ENCODE data around the gene ABCB1. TPM values are rescaled to one million over a fixed set of nuclear protein-coding genes. Genes with fewer than 3 reads are reported as not detected.

The ABCB1 gene
- not detected in 2 replicates for total RNA-seq

DNA sequence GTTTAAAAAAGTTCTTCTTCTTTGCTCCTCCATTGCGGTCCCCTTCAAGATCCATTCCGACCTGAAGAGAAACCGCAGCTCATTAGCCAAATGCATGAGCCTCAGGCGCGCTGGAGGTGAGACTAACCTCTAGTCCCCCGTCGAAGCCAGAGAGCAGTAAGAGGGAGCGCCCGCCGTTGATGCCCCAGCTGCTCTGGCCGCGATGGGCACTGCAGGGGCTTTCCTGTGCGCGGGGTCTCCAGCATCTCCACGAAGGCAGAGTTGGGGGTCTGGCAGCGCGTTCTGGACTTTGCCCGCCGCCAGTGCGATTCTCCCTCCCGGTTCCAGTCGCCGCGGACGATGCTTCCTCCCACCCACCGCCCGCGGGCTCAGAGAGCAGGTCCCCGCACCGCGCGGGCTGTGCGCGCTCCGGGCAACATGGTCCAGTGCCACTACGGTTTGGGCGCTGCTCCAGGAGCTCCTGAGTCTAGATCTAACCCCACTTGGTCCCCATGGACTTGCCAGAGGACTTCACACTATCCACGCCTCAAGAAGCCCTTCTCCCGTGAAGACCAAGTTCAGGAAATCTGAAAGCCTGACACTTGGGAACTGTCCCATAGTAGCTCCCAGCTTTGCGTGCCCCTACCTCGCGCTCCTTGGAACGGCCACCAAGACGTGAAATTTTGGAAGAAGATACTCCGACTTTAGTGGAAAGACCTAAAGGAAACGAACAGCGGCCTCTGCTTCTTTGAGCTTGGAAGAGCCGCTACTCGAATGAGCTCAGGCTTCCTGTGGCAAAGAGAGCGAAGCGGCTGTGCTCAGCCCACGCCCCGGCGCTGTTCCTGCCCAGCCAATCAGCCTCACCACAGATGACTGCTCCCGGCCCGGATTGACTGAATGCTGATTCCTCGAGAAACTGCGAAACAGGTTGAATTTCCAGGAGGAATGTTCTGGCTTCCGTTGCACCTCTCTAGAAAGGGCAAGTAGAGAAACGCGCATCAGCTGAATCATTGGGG, at the start of gene ABCB1:
Gene ABCB1, minus strand, starts transcription at position 755 of the 995 bp plus-strand sequence. Its CDS starts 700 bp downstream, at position 55.
- no peaks in the 10 kb centered on the region for H3K36me3 ChIP-seq (ENCODE audit: insufficient read depth, low read length)
- TF ChIP-seq, protein P1, sequence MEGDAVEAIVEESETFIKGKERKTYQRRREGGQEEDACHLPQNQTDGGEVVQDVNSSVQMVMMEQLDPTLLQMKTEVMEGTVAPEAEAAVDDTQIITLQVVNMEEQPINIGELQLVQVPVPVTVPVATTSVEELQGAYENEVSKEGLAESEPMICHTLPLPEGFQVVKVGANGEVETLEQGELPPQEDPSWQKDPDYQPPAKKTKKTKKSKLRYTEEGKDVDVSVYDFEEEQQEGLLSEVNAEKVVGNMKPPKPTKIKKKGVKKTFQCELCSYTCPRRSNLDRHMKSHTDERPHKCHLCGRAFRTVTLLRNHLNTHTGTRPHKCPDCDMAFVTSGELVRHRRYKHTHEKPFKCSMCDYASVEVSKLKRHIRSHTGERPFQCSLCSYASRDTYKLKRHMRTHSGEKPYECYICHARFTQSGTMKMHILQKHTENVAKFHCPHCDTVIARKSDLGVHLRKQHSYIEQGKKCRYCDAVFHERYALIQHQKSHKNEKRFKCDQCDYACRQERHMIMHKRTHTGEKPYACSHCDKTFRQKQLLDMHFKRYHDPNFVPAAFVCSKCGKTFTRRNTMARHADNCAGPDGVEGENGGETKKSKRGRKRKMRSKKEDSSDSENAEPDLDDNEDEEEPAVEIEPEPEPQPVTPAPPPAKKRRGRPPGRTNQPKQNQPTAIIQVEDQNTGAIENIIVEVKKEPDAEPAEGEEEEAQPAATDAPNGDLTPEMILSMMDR (IDR thresholded peaks at IDR 0.05; ENCODE audit: extremely low read depth, low read depth, low read length) = no peak
- peak; percentile 80 for DNase-seq (ENCODE audit: insufficient read length, low spot score, missing footprints)
- peak within 1 kb of the TSS; percentile 69 for H3K4me2 ChIP-seq (ENCODE audit: insufficient read depth, low read length)
- H3K4me1 ChIP-seq (ENCODE audit: insufficient read depth, low read length) = no peaks in the 10 kb centered on the region
- H3K27ac ChIP-seq (ENCODE audit: low read depth, low read length) = no peak within 1 kb of the TSS
- no peaks in the 10 kb centered on the region for H3K79me2 ChIP-seq (ENCODE audit: insufficient read depth, low read length)
- peaks cover 5% of the 10 kb centered on the region for H3K27me3 ChIP-seq (ENCODE audit: insufficient read depth, low read length)
- H3K4me3 ChIP-seq (ENCODE audit: insufficient read depth, low read length) = peak within 1 kb of the TSS; percentile 56
- peak within 1 kb of the TSS; percentile 71 for H2AFZ ChIP-seq (ENCODE audit: low read length)
- H3K9me3 ChIP-seq (ENCODE audit: low read depth, low read length) = no peaks in the 10 kb centered on the region
- no peaks in the 10 kb centered on the region for H4K20me1 ChIP-seq (ENCODE audit: insufficient read depth, low read length)

GRCh38 chr7:87648316-87648715, 47.6 kb upstream of the ABCB1 start:
- no peaks in the 10 kb centered on the region for H3K9me3 ChIP-seq (ENCODE audit: low read depth, low read length)
- DNase-seq (ENCODE audit: insufficient read length, low spot score, missing footprints) = no peak
- H3K27ac ChIP-seq (ENCODE audit: low read depth, low read length) = no peak overlapping the region
- no peaks in the 10 kb centered on the region for H3K4me1 ChIP-seq (ENCODE audit: insufficient read depth, low read length)
- TF ChIP-seq, protein P1 (IDR thresholded peaks at IDR 0.05; ENCODE audit: extremely low read depth, low read depth, low read length) = no peak
- H3K4me3 ChIP-seq (ENCODE audit: insufficient read depth, low read length) = no peak overlapping the region
- H2AFZ ChIP-seq (ENCODE audit: low read length) = no peak overlapping the region
- H3K4me2 ChIP-seq (ENCODE audit: insufficient read depth, low read length) = no peak overlapping the region
- H3K36me3 ChIP-seq (ENCODE audit: insufficient read depth, low read length) = no peaks in the 10 kb centered on the region
- H4K20me1 ChIP-seq (ENCODE audit: insufficient read depth, low read length) = no peaks in the 10 kb centered on the region
- no peaks in the 10 kb centered on the region for H3K27me3 ChIP-seq (ENCODE audit: insufficient read depth, low read length)
- H3K79me2 ChIP-seq (ENCODE audit: insufficient read depth, low read length) = no peaks in the 10 kb centered on the region

DNA sequence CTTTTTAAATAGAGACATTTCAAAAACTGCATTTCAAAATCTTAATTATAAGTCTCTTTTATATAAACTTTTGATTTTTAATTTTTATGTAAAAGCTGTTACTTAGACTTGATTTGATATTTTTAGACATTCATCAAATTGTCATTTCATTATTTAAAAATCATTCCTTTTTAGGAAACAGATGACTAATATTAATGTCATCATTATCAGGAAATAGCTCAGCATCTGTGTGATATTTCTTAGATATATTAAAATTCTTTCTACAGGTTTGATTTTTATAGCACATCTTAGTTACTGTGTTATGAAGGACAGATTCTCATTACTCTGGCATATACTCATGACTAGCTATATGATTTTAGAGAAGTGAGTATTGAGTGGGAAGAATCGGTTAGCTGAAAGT, 44.8 kb upstream of the ABCB1 start:
- Histone ChIP-seq H3K36me3 (ENCODE audit: insufficient read depth, low read length) (no peaks in the 10 kb centered on the region), H3K4me3 (ENCODE audit: insufficient read depth, low read length) (no peak overlapping the region), H4K20me1 (ENCODE audit: insufficient read depth, low read length) (no peaks in the 10 kb centered on the region), H3K27ac (ENCODE audit: low read depth, low read length) (no peak overlapping the region), H3K4me2 (ENCODE audit: insufficient read depth, low read length) (no peak overlapping the region), H2AFZ (ENCODE audit: low read length) (no peak overlapping the region), H3K9me3 (ENCODE audit: low read depth, low read length) (no peaks in the 10 kb centered on the region), H3K27me3 (ENCODE audit: insufficient read depth, low read length) (no peaks in the 10 kb centered on the region), H3K4me1 (ENCODE audit: insufficient read depth, low read length) (no peaks in the 10 kb centered on the region), H3K79me2 (ENCODE audit: insufficient read depth, low read length) (no peaks in the 10 kb centered on the region)
- peak; percentile 1 for DNase-seq (ENCODE audit: insufficient read length, low spot score, missing footprints)
- TF ChIP-seq, protein P1 (IDR thresholded peaks at IDR 0.05; ENCODE audit: extremely low read depth, low read depth, low read length) = no peak

DNA sequence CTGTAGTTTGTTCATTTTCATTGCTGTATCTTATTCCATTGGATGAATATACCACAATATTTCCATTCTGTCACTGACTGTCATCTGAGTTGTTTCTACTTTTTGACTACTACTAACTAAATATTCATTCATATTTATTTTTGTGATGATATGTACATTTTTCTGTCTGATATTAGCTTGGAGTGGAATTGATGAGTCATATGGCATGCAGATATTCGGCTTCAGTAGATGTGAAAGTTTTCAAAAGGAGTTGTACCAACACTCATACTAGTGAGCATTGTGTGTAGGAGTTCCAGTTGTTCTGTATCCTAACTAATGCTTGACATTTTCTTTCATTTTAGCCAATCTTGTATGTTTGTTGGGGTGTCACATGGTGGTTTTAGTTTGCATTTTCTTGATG, 35.2 kb upstream of the ABCB1 start:
- H3K4me1 ChIP-seq (ENCODE audit: insufficient read depth, low read length) = no peaks in the 10 kb centered on the region

More for the DNA sequence above, 35.2 kb upstream of the ABCB1 start:
- Histone ChIP-seq H3K9me3 (ENCODE audit: low read depth, low read length) (no peaks in the 10 kb centered on the region), H3K4me2 (ENCODE audit: insufficient read depth, low read length) (no peak overlapping the region), H3K79me2 (ENCODE audit: insufficient read depth, low read length) (no peaks in the 10 kb centered on the region), H3K27me3 (ENCODE audit: insufficient read depth, low read length) (no peaks in the 10 kb centered on the region), H3K27ac (ENCODE audit: low read depth, low read length) (no peak overlapping the region), H3K36me3 (ENCODE audit: insufficient read depth, low read length) (no peaks in the 10 kb centered on the region), H2AFZ (ENCODE audit: low read length) (no peak overlapping the region), H4K20me1 (ENCODE audit: insufficient read depth, low read length) (no peaks in the 10 kb centered on the region), H3K4me3 (ENCODE audit: insufficient read depth, low read length) (no peak overlapping the region)
- DNase-seq (ENCODE audit: insufficient read length, low spot score, missing footprints) = no peak
- TF ChIP-seq, protein P1 (IDR thresholded peaks at IDR 0.05; ENCODE audit: extremely low read depth, low read depth, low read length) = no peak

Data from osteoblast (primary cell).